H1 (cell line): ENCODE data around the gene PIGX. TPM values are rescaled to one million over a fixed set of nuclear protein-coding genes. Genes with fewer than 3 reads are reported as not detected.

ENCODE experiments used
- GABPA ChIP-seq: IDR thresholded peaks from 2 replicates; pipeline ENCODE4 v1.6.1; 2011; ENCODE audit warnings: mild to moderate bottlenecking, low read length, moderate library complexity, borderline replicate concordance; ENCODE audit not compliant: insufficient read depth
- RBBP5 ChIP-seq: IDR thresholded peaks from 2 replicates; pipeline ENCODE4 v1.7.1; 2012; ENCODE audit warnings: low read depth, mild to moderate bottlenecking, inconsistent platforms, low read length, moderate library complexity, borderline replicate concordance
- polyA plus RNA-seq, 7 experiments: library from polyadenylated mRNA; depleted of rRNA in 3 of 7; stranded (reverse) in 5 of 7; unstranded in 2 of 7; fragments of >200 nt in 5 of 7; fragments of 200-250 nt in 2 of 7; gene quantifications; 1 replicate in 5 of 7; 2 replicates in 1 of 7; 4 replicates in 1 of 7; pipeline versions ENCODE4 v1.2.1 to v1.2.3, GENCODE V29; 2011 to 2013; ENCODE audit warnings: missing spikeins in 2 of 7, mixed read lengths in 2 of 7
- total RNA-seq: library from RNA; stranded (reverse); fragmentation: NEBNext Ultra II Directional; extraction: Animal tissue kit (Norgen Biotek cat#: 25700); gene quantifications from 2 replicates; pipeline ENCODE4 v1.2.1, GENCODE V29; 2021

Gene PIGX
- total and polyA plus RNA-seq, 2 of the 8 experiments (the other 6 are each of a cell fraction or from before 2014, with no cell fraction given), result 7.0 to 14.9 TPM

DNA sequence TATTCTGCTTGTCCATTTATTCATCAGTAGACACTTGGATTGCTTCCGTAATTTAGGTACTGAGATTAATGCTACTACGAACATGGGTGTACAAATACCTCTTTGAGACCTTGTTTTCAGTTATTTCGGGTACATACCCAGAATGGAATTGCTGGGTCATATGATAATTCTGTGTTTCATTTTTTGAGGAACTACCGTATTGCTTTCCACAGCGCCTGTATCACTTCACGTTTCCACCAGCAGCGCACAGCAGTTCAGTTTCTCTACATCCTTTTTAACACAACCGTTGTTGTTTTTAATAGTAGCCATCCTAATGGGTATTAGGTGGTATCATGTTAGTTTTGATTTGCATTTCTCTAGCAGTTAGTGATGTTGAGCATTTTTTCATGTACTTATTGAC, 36.9 kb downstream of the PIGX start (continued):
- TF ChIP-seq GABPA (no peak), RBBP5 (no peak)
